Glutamatergic neuron (in vitro differentiated cells): ENCODE results near the gene GNG5. TPM values are rescaled to one million over a fixed set of nuclear protein-coding genes. Genes with fewer than 3 reads are reported as not detected.

Experiments used
- DNase-seq: peaks from one replicate; pipeline ENCODE4 v3.0.0; 2022
- H3K27ac Mint-ChIP-seq: one replicate; pipeline ENCODE4 v1.8.0; 2020; ENCODE audit warnings: mild to moderate bottlenecking, mixed read lengths, inconsistent platforms; ENCODE audit not compliant: unreplicated experiment
- H3K27me3 Mint-ChIP-seq: one replicate; pipeline ENCODE4 v1.8.0; 2020; ENCODE audit warnings: mild to moderate bottlenecking, moderate library complexity, mixed read lengths, inconsistent platforms; ENCODE audit not compliant: unreplicated experiment
- H3K36me3 Mint-ChIP-seq: one replicate; pipeline ENCODE4 v1.8.0; 2020; ENCODE audit warnings: mild to moderate bottlenecking, mixed read lengths, inconsistent platforms; ENCODE audit not compliant: unreplicated experiment
- H3K4me1 Mint-ChIP-seq: one replicate; pipeline ENCODE4 v1.8.0; 2020; ENCODE audit warnings: mild to moderate bottlenecking, low read depth, mixed read lengths, inconsistent platforms; ENCODE audit not compliant: unreplicated experiment
- H3K4me3 Mint-ChIP-seq: one replicate; pipeline ENCODE4 v1.8.0; 2020; ENCODE audit warnings: mild to moderate bottlenecking, mixed read lengths, inconsistent platforms; ENCODE audit not compliant: unreplicated experiment
- H3K9me3 Mint-ChIP-seq: one replicate; pipeline ENCODE4 v1.8.0; 2020; ENCODE audit warnings: mild to moderate bottlenecking, moderate library complexity, mixed read lengths, inconsistent platforms; ENCODE audit not compliant: unreplicated experiment
- total RNA-seq: library from RNA; stranded (reverse); fragmentation: NEBNext Ultra II Directional; extraction: Animal tissue kit (Norgen Biotek cat#: 25700); gene quantifications from one replicate; pipeline ENCODE4 v1.2.1, GENCODE V29; 2021; ENCODE audit not compliant: unreplicated experiment
- TF ChIP-seq, protein P1 (sequence below): fragments of 200-600 bp; sonication (generic); IDR thresholded peaks from one replicate; pipeline ENCODE4 v1.5.0; 2021; ENCODE audit not compliant: partially characterized antibody, unreplicated experiment

The GNG5 gene
- total RNA-seq, 1 donor from 2014 or later: 101 TPM

GRCh38 chr1:84492726-84493125 is 13.7 kb downstream of the GNG5 start:
- Mint-ChIP-seq H3K27me3 (no peaks in the 10 kb centered on the region), H3K27ac (no peak overlapping the region), H3K36me3 (no peaks in the 10 kb centered on the region), H3K4me3 (no peak overlapping the region), H3K4me1 (peaks cover 2% of the 10 kb centered on the region), H3K9me3 (no peaks in the 10 kb centered on the region)
- TF ChIP-seq, protein P1, sequence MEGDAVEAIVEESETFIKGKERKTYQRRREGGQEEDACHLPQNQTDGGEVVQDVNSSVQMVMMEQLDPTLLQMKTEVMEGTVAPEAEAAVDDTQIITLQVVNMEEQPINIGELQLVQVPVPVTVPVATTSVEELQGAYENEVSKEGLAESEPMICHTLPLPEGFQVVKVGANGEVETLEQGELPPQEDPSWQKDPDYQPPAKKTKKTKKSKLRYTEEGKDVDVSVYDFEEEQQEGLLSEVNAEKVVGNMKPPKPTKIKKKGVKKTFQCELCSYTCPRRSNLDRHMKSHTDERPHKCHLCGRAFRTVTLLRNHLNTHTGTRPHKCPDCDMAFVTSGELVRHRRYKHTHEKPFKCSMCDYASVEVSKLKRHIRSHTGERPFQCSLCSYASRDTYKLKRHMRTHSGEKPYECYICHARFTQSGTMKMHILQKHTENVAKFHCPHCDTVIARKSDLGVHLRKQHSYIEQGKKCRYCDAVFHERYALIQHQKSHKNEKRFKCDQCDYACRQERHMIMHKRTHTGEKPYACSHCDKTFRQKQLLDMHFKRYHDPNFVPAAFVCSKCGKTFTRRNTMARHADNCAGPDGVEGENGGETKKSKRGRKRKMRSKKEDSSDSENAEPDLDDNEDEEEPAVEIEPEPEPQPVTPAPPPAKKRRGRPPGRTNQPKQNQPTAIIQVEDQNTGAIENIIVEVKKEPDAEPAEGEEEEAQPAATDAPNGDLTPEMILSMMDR: no peak
- no peak for DNase-seq

DNA sequence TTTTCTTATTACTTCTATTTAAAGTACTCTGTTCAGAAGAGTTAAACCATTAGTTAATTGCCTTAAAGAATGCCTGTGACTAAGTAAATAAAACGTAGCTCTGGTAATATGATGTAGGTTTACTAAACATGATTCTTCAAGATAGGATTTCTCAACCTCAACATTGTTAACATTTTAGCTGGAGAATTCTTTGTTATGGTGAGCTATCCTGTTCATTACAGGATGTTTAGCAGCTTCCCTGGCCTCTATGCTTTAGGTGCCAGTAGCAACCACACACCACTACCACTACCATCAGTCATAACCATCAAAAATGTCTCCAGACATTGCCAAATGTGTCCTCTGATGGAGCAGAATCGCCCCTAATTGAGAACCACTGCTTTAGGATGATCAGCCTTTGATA is 16.6 kb downstream of the GNG5 start:
- no peaks in the 10 kb centered on the region for H3K4me1 Mint-ChIP-seq
- TF ChIP-seq, protein P1: no peak
- no peak overlapping the region for H3K27ac Mint-ChIP-seq
- no peak overlapping the region for H3K4me3 Mint-ChIP-seq
- H3K9me3 Mint-ChIP-seq: no peaks in the 10 kb centered on the region
- H3K36me3 Mint-ChIP-seq: no peaks in the 10 kb centered on the region
- H3K27me3 Mint-ChIP-seq: no peaks in the 10 kb centered on the region
- DNase-seq: no peak

GRCh38 chr1:84488107-84488506 is 18.3 kb downstream of the GNG5 start:
- TF ChIP-seq, protein P1: no peak
- H3K9me3 Mint-ChIP-seq: no peaks in the 10 kb centered on the region
- no peaks in the 10 kb centered on the region for H3K36me3 Mint-ChIP-seq
- no peak overlapping the region for H3K4me3 Mint-ChIP-seq
- H3K4me1 Mint-ChIP-seq: no peaks in the 10 kb centered on the region
- H3K27ac Mint-ChIP-seq: no peak overlapping the region
- no peaks in the 10 kb centered on the region for H3K27me3 Mint-ChIP-seq
- DNase-seq: no peak

GRCh38 chr1:84481317-84481716 is 25.1 kb downstream of the GNG5 start:
- H3K4me1 Mint-ChIP-seq: peaks cover 6% of the 10 kb centered on the region
- DNase-seq: no peak
- peak overlapping the region; percentile 20 for H3K4me3 Mint-ChIP-seq
- peaks cover 12% of the 10 kb centered on the region for H3K9me3 Mint-ChIP-seq
- H3K27ac Mint-ChIP-seq: no peak overlapping the region
- H3K36me3 Mint-ChIP-seq: peaks cover 9% of the 10 kb centered on the region
- TF ChIP-seq, protein P1: no peak
- H3K27me3 Mint-ChIP-seq: peaks cover 9% of the 10 kb centered on the region

DNA sequence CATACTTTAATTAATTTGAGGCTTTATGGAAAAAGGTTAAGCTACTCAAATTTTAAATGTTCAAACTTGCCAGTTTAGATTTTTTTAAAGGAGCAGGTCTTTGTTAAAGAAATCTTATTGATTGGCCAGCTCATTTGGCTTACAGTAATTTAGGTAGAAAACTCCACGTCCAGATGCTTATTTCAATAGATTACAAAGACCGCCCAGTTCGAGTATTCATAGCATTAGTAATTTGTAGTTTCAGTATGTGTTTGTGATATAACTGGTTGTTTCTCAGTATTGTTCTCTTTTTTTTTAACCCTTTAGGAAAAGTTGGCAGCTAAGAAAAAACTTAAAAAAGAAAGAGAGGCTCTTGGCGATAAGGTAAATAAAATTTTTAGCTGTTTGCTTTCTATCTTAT is 25.7 kb downstream of the GNG5 start:
- peaks cover 9% of the 10 kb centered on the region for H3K27me3 Mint-ChIP-seq
- TF ChIP-seq, protein P1: no peak
- H3K9me3 Mint-ChIP-seq: peaks cover 12% of the 10 kb centered on the region
- no peak for DNase-seq
- peaks cover 9% of the 10 kb centered on the region for H3K36me3 Mint-ChIP-seq
- H3K4me1 Mint-ChIP-seq: peaks cover 6% of the 10 kb centered on the region
- H3K27ac Mint-ChIP-seq: no peak overlapping the region
- H3K4me3 Mint-ChIP-seq: peak overlapping the region; percentile 52
